Transverse colon (tissue), 4 donors: ENCODE measurements around the gene GPC1. TPM values are rescaled to one million over a fixed set of nuclear protein-coding genes. Genes with fewer than 3 reads are reported as not detected.

Experiments used
- DNase-seq: peaks from one replicate; pipeline ENCODE4 v3.0.0-alpha.2; 2019
- H3K27ac ChIP-seq, 4 donors: fragments of 200-600 bp; sonication (generic); 2 replicates each; pipeline ENCODE4 v1.5.1; 2016 to 2018; ENCODE audit warnings: inconsistent platforms in 4 of 4
- H3K27me3 ChIP-seq: fragments of 200-600 bp; sonication (generic); 2 replicates; pipeline ENCODE4 v1.5.1; 2017; ENCODE audit warnings: inconsistent platforms
- H3K36me3 ChIP-seq, 4 donors: fragments of 200-600 bp; sonication (generic); 2 replicates each; pipeline ENCODE4 v1.5.1; 2017 to 2019; ENCODE audit warnings: inconsistent platforms in 4 of 4
- H3K4me1 ChIP-seq, 4 donors: fragments of 200-600 bp; sonication (generic); 2 replicates each; pipeline ENCODE4 v1.5.1; 2017 to 2020; ENCODE audit warnings: inconsistent platforms in 4 of 4
- H3K4me3 ChIP-seq, 4 donors: fragments of 200-600 bp; sonication (generic); 1 replicate in 1 of 4; 2 replicates in 3 of 4; pipeline versions ENCODE4 v1.5.1 to v1.6.1; 2017 to 2019; ENCODE audit warnings: inconsistent platforms in 4 of 4
- H3K9me3 ChIP-seq, 2 donors: fragments of 200-600 bp; sonication (generic); 2 replicates each; pipeline ENCODE4 v1.5.1; 2017 to 2019; ENCODE audit warnings: inconsistent platforms in 2 of 2
- CTCF ChIP-seq, 5 experiments: fragments of 200-600 bp in 3 of 5; fragments of 450-650 bp in 2 of 5; sonication (generic) in 3 of 5; IDR thresholded peaks; 1 replicate in 2 of 5; 2 replicates in 3 of 5; pipeline ENCODE4 v1.5.1; 2016 to 2017; ENCODE audit warnings: antibody characterized with exemption in 5 of 5, inconsistent platforms in 3 of 5, mild to moderate bottlenecking in 2 of 5, moderate library complexity in 1 of 5
- EP300 ChIP-seq: sonication (generic); formaldehyde crosslinking; IDR thresholded peaks from one replicate; pipeline ENCODE4 v1.6.1; 2017; ENCODE audit warnings: antibody characterized with exemption, low read depth
- POLR2A ChIP-seq: fragments of 450-650 bp; IDR thresholded peaks from one replicate; pipeline ENCODE4 v1.6.1; 2016; ENCODE audit warnings: antibody characterized with exemption, mild to moderate bottlenecking, moderate library complexity
- POLR2AphosphoS5 ChIP-seq, 3 donors: sonication (generic); formaldehyde crosslinking; IDR thresholded peaks; one replicate each; pipeline ENCODE4 v1.6.1; 2016; ENCODE audit warnings: antibody characterized with exemption in 3 of 3
- WGBS, 2 donors: methylation state at CpG; one replicate each; pipeline ENCODE4 v1.1.5; 2018; ENCODE audit warnings: low coverage in 1 of 2; 5-methylcytosine and 5-hydroxymethylcytosine counted together
- in situ Hi-C, 4 donors: fragments of 200-750 bp; cut with MboI; loops; one replicate each; pipeline versions ENCODE4 v1.15.0 to v1.15.1; 2017; ENCODE audit warnings: low sequenced_read_pairs in 3 of 4, low pct_ligation_motif_present in 1 of 4, low pct_unique_long_range_greater_than_20kb in 1 of 4
- intact Hi-C: fragments of 100-400 bp; cut with DNase I; formaldehyde crosslinking; loops from one replicate; pipeline ENCODE4 v1.15.1; 2023; ENCODE audit warnings: low total_unique reads
- total RNA-seq, 4 donors: library from RNA; depleted of rRNA; stranded (reverse); fragments of >200 nt; gene quantifications; one replicate each; pipeline ENCODE4 v1.1.0, GENCODE V29; 2016

GPC1 gene
- total RNA-seq, 4 donors from 2014 or later: 10.4 to 31.8 (median 18.0) TPM

- Histone ChIP-seq H3K4me3 (no peak overlapping the region), H3K36me3 (no peaks in the 10 kb centered on the region), H3K4me1 (no peaks in the 10 kb centered on the region), H3K9me3 (no peaks in the 10 kb centered on the region), H3K27ac (no peak overlapping the region), H3K27me3 (no peaks in the 10 kb centered on the region)
- DNase-seq: no peak
- in situ Hi-C loops (loop anchor here in 2 of 4 donors (25.0 kb wide), 1 partner anchor 205 kb away; no protein-coding TSS in a partner anchor), intact Hi-C loops (no loop called here)
- TF ChIP-seq POLR2AphosphoS5 (IDR thresholded peaks at IDR 0.05) (no peak), CTCF (IDR thresholded peaks at IDR 0.05) (no peak), POLR2A (no peak), EP300 (no peak)
- WGBS, 2 donors: 91% methylated on average over 6 of the region's 6 CpGs; no CpG with 5 or more reads in 1 of the 2 donors
Observed at GRCh38 chr2:240507060-240507777, 71.8 kb downstream of the GPC1 start.

GRCh38 chr2:240507778-240508251, 72.4 kb downstream of the GPC1 start:
- Histone ChIP-seq H3K4me3 (no peak overlapping the region), H3K36me3 (no peaks in the 10 kb centered on the region), H3K9me3 (no peaks in the 10 kb centered on the region), H3K27me3 (no peaks in the 10 kb centered on the region), H3K27ac (no peak overlapping the region), H3K4me1 (no peaks in the 10 kb centered on the region)
- DNase-seq: no peak
- in situ Hi-C loops: loop anchor here in 2 of 4 donors (25.0 kb wide), 1 partner anchor 204 kb away; no protein-coding TSS in a partner anchor
- TF ChIP-seq POLR2A (no peak), EP300 (no peak), CTCF (IDR thresholded peaks at IDR 0.05) (no peak)
- WGBS, 2 donors: 93% methylated on average over 11 of the region's 11 CpGs; no CpG with 5 or more reads in 1 of the 2 donors
- intact Hi-C loops: no loop called here

- Histone ChIP-seq H3K9me3 (no peaks in the 10 kb centered on the region), H3K36me3 (no peaks in the 10 kb centered on the region), H3K27me3 (no peaks in the 10 kb centered on the region), H3K27ac (no peak overlapping the region), H3K4me1 (peaks cover 0 to 2% (median 0%) of the 10 kb centered on the region in 4 donors), H3K4me3 (no peak overlapping the region)
- in situ Hi-C loops: loop anchor here in 2 of 4 donors (25.0 kb wide), 1 partner anchor 203 kb away; no protein-coding TSS in a partner anchor
- intact Hi-C loops: no loop called here
- DNase-seq: no peak
- 94 to 95% methylated on average over 4 to 7 of the region's 7 CpGs for WGBS, 2 donors
- TF ChIP-seq POLR2AphosphoS5 (IDR thresholded peaks at IDR 0.05): no peak
- TF ChIP-seq CTCF (IDR thresholded peaks at IDR 0.05): no peak
- no peak for TF ChIP-seq EP300
- no peak for TF ChIP-seq POLR2A
Observed at GRCh38 chr2:240508832-240509545, 73.5 kb downstream of the GPC1 start.
